ENCODE measurements around the gene TBC1D10B. TPM values are rescaled to one million over a fixed set of nuclear protein-coding genes. Genes with fewer than 3 reads are reported as not detected.

Gene TBC1D10B
- total and polyA plus RNA-seq, 2 of the 8 experiments (the other 6 are each of a cell fraction or from before 2014, with no cell fraction given), result 15.4 to 28.6 TPM

GRCh38 chr16:30401768-30402425 lies 31.6 kb upstream of the TBC1D10B start:
- H2AFZ ChIP-seq (ENCODE audit: low read length), result no peak overlapping the region
- no peak overlapping the region for H3K18ac ChIP-seq (ENCODE audit: extremely low read depth, low read length)
- no peaks in the 10 kb centered on the region; a peak in 1 of 7 replicates for H3K27me3 ChIP-seq (replicated peaks in 1 of 4; ENCODE audit: control insufficient read depth in 3 of 4, extremely low read depth in 1 of 4, insufficient read depth in 3 of 4, low read length in 3 of 4)
- H3K56ac ChIP-seq (replicated peaks; ENCODE audit: insufficient read length, low read depth, low read length), result no peak overlapping the region
- no peak overlapping the region for H2BK120ac ChIP-seq (replicated peaks; ENCODE audit: low read depth, low read length)
- no peak overlapping the region for H3K4me2 ChIP-seq (ENCODE audit: insufficient read depth in 1 of 2, low read depth in 2 of 2, low read length in 2 of 2)
- ChIA-PET CTCF (ENCODE audit: partially characterized antibody) (interaction anchor here (0.7 to 3.6 kb wide), 6 partner anchors 17 to 224 kb away, joined by 3 to 10 read pairs (median 6); no protein-coding TSS in a partner anchor), POLR2A (ENCODE audit: partially characterized antibody) (interaction anchor here (1.1 to 12.6 kb wide), 6 partner anchors 10 to 200 kb away, joined by 3 to 151 read pairs (median 4); partner anchors contain the start of genes CD2BP2, MYL11 and SEPTIN1)
- peaks cover 6% of the 10 kb centered on the region for H3K23me2 ChIP-seq (ENCODE audit: low read depth, low read length)
- no peak overlapping the region for H3K4ac ChIP-seq (replicated peaks; ENCODE audit: insufficient read length, low read depth, low read length)
- no peak for TF ChIP-seq CBX5 (IDR thresholded peaks at IDR 0.05; ENCODE audit: low read depth, low read length)
- no peak for TF ChIP-seq SRF (IDR thresholded peaks at IDR 0.05; ENCODE audit: low read depth, low read length)
- no peak for TF ChIP-seq EZH2 (IDR thresholded peaks at IDR 0.05; ENCODE audit: low read depth, low read length, severe bottlenecking)
- TF ChIP-seq BRCA1 (IDR thresholded peaks at IDR 0.05; ENCODE audit: low read depth, low read length), result no peak
- no peak for TF ChIP-seq RAD21 (IDR thresholded peaks at IDR 0.05 in 1 of 2, conservative IDR thresholded peaks at IDR 0.05 in 1 of 2; ENCODE audit: low read depth in 2 of 2, low read length in 2 of 2)
- no peak for TF ChIP-seq TCF12 (IDR thresholded peaks at IDR 0.05; ENCODE audit: low read depth, low read length)
- TF ChIP-seq NANOG (IDR thresholded peaks at IDR 0.05; ENCODE audit: insufficient read depth, low read depth, low read length, poor library complexity, severe bottlenecking), result no peak
- no peak for TF ChIP-seq TAF7 (optimal IDR thresholded peaks at IDR 0.05; ENCODE audit: borderline replicate concordance, low read depth, low read length)
- no peak for TF ChIP-seq RNF2 (IDR thresholded peaks at IDR 0.05; ENCODE audit: borderline replicate concordance, low read depth, low read length, missing control alignments, poor library complexity, severe bottlenecking)
- H3K14ac ChIP-seq (ENCODE audit: insufficient read length), result no peak overlapping the region
- no peak for DNase-seq (ENCODE audit: low read depth in 1 of 2, low spot score in 2 of 2)
- FAIRE-seq, result no peak
- no peak overlapping the region for H3K9ac ChIP-seq (replicated peaks in 1 of 4; ENCODE audit: extremely low read depth in 1 of 4, low read depth in 3 of 4, low read length in 3 of 4)
- H3K79me1 ChIP-seq (ENCODE audit: low read depth, low read length), result no peaks in the 10 kb centered on the region
- H3K9me3 ChIP-seq (ENCODE audit: insufficient read depth in 2 of 2, low read depth in 1 of 2, low read length in 1 of 2), result no peaks in the 10 kb centered on the region
- H2AK5ac ChIP-seq (ENCODE audit: low read depth, low read length), result no peak overlapping the region
- H3K4me3 ChIP-seq (ENCODE audit: extremely low read depth in 1 of 4, insufficient read depth in 2 of 4, low read depth in 3 of 4, low read length in 4 of 4), result no peak overlapping the region
- H4K8ac ChIP-seq (ENCODE audit: extremely low read depth, insufficient read depth, low read length), result no peak overlapping the region
- no peak overlapping the region for H2BK15ac ChIP-seq (ENCODE audit: low read length)
- H3K79me2 ChIP-seq (ENCODE audit: control insufficient read depth in 1 of 2, insufficient read depth in 2 of 2, low read length in 2 of 2), result peaks cover 0 to 8% of the 10 kb centered on the region in 2 experiments; a peak in 2 of 4 replicates
- no peak overlapping the region for H3K27ac ChIP-seq (ENCODE audit: low read depth, low read length)
- no peak overlapping the region for H2BK20ac ChIP-seq (ENCODE audit: low read length)
- WGBS, 2 experiments (ENCODE audit: extremely low coverage in 1 of 2, insufficient coverage in 1 of 2, insufficient read length in 1 of 2, insufficient replicate concordance in 2 of 2, low coverage in 1 of 2, low lambda C conversion rate in 2 of 2, missing lambda C conversion rate in 1 of 2), result 79% methylated on average over 8 of the region's 8 CpGs; no CpG with 5 or more reads in 1 of the 2 experiments
- H3K23ac ChIP-seq (ENCODE audit: insufficient read length), result no peak overlapping the region
- no peak overlapping the region for H4K5ac ChIP-seq (ENCODE audit: insufficient read length, low read depth, low read length)
- no peak overlapping the region for H4K91ac ChIP-seq (replicated peaks; ENCODE audit: insufficient read length, low read length)
- no peak overlapping the region for H2BK5ac ChIP-seq (ENCODE audit: low read depth, low read length)
- H4K20me1 ChIP-seq (replicated peaks in 1 of 2; ENCODE audit: control insufficient read depth in 1 of 2, insufficient read depth in 2 of 2, low read length in 2 of 2), result peaks cover 11 to 17% of the 10 kb centered on the region in 2 experiments
- H3K36me3 ChIP-seq (ENCODE audit: control insufficient read depth in 2 of 4, insufficient read depth in 4 of 4, low read length in 3 of 4), result peaks cover 4 to 21% (median 14%) of the 10 kb centered on the region in 4 experiments; a peak in 6 of 8 replicates
- H2BK12ac ChIP-seq (ENCODE audit: low read depth, low read length), result no peak overlapping the region
- H3K4me1 ChIP-seq (replicated peaks in 1 of 4; ENCODE audit: control insufficient read depth in 3 of 4, insufficient read depth in 4 of 4, low read length in 3 of 4), result peaks cover 0 to 17% (median 7%) of the 10 kb centered on the region in 4 experiments; a peak in 6 of 7 replicates
